NCI-H1694 (cell line): ENCODE data around the gene PI3.
"Not testable (repeated sequence)": the region's sequence is repeated elsewhere in the genome, so short reads cannot be mapped to it uniquely, and the experiment has no call there.

ENCODE experiments used
- DNase-seq: peaks from one replicate; lab custom pipeline; 2025; lab: John Stamatoyannopoulos, UW

Gene PI3, protein sequence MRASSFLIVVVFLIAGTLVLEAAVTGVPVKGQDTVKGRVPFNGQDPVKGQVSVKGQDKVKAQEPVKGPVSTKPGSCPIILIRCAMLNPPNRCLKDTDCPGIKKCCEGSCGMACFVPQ

DNA sequence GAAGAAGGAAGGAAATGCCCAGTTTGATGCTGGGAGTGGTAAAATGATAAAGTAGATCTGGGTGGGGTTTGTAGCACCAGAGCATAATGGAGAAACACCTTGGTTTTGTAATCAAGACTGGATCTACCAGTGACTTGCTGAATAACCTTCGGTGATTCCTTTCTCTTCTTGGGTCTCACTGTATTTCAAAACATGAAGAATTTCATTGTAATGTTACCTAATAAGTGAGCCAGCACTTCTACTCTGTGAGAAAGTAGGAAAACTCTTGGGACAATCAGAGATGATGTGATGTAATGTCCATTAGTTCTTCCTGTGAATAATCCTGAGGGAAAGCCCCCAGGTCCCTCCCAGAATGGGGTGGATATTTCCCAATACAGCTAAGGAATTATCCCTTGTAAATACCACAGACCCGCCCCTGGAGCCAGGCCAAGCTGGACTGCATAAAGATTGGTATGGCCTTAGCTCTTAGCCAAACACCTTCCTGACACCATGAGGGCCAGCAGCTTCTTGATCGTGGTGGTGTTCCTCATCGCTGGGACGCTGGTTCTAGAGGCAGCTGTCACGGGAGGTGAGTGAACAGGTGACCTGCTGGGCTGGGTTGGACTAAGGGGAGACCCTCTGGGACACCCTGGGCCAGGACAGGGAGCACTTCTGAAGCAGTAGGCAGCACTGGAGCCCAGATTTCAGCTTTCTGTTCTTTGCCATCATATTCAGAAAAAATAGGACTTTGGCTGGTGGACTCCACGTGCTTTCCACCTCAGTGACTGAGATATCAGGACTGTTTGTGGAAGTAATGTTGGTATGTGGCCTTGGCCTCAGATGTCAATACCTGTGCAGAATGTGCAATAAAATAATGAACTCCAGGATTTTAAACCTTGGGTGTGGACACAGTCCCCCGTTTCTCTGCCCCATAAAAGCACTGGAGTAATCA lies at the start of gene PI3:
Gene PI3, plus strand, starts transcription at position 469 of the 931 bp plus-strand sequence. Its CDS starts 21 bp downstream, at position 490.
- no peak for DNase-seq

DNA sequence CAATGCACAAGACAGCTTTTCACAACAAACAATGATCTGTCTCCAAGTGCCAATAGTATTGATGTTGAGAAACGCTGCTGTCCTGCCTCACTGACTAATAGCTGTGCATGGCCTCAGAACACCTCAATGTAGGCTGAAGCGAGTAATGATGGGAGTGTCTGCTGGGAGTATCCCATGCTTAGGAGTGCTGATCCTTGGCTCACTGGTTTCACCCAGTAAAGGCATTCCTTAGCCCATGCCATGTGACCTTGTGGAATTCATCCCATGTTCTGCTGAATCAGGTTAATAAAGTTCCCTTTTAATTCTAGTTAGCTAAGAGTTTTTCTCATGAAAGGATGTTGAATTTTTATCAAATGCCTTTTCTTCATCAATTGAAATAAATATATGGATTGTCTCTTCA lies 46.6 kb upstream of the PI3 start:
- no peak for DNase-seq

DNA sequence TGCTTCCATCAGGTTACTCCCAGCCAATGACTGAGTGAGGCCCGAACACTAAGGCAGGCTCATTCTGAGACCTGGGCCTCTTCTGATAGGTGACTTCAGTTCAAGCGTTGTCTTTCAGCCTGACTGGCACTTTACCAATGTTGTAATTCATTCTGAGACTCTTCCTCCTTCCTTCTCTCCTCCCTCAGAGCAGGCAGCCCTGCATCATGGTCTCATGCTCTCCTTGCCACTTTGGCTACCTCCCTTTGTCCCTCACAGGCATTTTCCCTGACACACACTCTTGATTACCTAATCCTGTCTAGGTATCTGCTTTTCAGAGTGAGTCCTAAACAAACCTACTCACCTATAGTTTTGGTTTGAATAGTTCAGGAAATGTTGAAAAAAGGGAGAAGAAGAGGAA lies 37.8 kb upstream of the PI3 start:
- no peak for DNase-seq

DNA sequence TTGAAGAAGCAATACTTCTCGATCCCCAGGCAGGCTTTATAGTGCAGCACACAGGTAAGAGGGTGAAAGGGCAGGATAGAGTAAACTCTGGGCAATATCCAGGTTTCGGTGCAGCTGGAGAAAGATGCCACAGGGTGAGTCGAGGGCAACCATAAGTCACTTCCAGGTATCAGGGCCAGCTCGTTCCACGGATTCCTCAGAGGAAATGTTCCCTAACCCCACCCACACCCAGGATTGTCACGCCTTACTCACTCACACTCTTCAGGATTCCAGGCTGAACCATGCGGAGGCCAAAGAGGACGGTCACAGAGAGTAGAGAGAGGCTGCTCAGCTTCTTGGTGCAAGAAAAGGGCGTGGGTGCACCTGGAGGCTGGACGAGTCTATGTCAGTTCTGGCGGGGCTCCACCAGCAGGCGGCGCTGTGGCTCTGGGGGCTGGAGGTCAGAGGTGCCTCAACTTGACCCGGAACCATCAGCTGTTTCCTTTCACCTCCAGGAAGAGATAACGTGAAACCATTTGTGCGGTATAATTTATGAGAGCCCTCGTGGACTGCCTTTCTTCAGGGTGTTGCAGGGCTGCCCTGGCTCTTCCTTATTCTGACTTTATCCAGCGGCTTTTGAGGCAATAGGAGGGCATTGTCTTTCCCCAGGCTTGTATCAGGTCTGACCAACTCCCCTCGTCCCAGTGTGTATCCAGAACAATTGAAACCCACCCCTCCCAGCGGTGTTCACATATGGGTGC lies 36.0 kb upstream of the PI3 start:
- no peak for DNase-seq

DNA sequence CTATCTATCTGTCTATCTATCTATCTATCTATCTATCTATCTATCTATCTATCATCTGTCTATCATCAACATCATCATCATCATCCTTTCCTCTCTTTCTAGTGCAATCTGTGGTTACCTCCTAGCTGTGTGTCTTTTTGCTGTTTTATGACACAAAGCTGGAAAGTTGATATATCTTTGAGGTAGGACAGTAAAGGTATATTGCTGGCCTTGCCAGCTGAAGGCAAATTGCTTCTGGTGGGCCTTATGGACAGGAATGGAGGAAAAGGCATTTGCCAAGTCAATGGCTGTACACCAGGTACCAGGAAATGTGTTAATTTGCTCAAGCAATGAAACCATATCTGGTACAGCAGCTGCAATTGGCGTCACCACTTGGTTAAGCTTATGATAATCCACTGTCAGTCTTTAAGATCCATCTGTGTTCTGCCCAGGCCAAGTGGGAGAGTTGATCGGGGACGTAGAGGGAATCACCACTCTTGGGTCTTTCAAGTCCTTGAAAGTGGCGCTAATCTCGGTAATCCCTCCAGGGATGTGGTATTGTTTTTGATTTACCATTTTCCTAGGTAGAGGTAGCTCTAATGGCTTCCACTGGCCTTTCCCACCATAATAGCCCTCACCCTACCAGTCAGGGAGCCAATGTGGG lies 34.8 kb upstream of the PI3 start:
- DNase-seq = not testable (repeated sequence)

DNA sequence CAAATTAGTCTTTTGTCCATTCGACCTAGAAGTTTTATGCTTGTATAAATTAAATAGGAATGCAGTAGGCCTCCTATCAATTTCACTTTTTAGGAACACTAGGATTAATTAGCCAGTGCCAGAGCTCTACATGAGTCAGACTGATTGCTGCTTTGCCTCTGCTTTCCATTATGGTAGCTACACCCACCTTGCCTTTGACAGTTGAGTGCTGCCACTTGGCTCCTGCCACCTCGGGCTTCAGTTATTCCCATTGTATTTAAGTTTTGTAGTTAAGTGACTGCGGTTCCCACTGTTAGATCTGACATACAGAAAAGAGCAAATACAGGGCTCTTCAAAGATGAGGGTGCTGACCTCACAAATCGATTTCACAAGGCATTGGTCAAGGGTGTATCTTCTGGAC lies 33.9 kb upstream of the PI3 start:
- DNase-seq = no peak

DNA sequence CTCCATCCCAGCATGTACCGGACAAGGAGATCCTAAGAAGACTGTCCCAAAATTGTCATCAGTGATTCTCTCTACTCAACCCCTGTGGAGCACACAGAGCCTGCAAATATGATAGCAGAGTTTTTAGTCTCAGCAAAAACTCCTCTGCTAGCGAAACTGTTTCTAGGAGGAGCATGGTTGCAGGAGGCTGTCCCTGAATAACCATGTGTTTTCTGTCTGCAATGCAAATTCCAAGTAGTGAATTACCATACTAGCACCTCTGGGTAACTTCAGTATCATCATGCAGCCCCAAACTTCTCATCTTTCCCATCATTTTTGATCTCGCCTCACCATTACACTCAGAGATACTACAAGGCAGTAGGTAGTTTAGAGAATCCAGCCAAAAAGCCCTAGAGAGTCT lies 25.6 kb upstream of the PI3 start:
- DNase-seq = no peak

DNA sequence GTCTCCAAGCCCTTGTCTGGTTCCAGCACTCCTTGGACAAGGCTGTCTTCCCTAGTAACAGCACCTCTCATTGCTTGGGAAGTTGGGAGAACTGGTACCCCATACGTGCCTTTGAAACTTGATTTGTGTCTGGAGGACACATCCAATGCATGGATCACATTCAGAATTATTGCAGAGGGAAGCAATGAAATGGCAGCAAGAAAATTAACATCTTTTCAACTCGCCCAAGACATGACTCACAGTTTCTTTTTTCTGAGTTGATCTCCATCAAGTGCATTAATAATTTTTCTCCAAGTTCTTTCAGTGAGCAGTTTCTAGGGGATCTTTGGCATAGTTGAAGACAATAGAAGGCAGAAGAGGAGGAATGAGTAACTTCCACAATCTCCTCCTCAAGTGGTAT lies 22.3 kb upstream of the PI3 start:
- no peak for DNase-seq

DNA sequence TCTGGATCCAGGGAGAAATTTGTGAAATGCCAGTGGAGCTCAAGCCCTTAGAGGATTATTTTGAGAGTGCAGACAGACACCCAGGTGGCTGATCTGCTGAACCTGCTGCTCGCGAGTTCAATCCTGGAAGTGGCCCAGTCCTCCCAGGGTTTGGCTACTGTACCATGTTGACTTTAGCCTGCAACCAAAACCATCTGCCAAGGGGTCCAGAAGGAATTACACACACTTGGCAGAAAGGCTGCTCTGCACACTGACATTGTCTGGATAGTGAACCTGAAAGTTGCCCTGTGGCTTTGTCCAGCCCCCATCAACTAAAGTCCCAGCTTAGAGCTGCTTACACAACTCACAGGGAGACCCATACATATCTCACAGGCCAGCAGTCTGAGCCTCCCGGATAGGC lies 21.6 kb upstream of the PI3 start:
- DNase-seq = no peak

DNA sequence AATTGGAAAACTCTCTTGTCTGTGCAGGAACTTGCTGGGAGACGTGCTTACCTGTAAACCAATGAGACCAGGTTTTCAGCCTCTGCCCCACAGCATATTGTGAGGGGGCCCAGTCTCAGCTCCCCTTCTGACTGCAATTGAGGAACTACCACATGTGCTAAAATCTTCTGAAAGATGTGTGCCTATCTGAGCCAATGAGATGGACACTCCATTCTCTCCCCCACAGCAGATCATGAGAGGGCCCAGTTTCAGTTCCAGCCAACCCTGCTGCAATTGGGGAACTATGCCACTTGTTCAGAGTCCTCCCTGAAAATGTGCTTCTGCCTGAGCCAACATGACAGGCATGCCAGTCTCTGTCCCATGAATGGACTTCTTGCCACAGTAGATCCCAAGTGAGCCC lies 20.9 kb upstream of the PI3 start:
- no peak for DNase-seq

DNA sequence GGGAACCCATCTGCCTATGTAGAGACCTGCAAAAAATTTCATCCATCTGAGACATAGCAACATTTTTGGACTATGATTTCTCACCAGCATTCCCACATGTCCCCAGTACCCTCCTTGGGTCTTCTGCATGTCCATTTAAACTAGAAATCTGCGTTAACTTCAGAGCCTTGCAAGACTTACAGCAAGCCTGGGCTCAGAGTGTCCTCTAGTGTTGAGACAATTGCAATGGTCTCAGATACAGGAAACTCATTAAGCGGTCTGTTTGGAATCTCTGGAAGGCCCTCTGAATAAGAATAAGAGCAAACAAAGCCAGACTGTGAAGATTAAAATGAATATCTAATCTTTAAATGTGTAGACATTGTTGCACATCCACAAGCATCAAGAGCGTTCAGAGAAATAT lies 20.5 kb upstream of the PI3 start:
- DNase-seq = no peak

DNA sequence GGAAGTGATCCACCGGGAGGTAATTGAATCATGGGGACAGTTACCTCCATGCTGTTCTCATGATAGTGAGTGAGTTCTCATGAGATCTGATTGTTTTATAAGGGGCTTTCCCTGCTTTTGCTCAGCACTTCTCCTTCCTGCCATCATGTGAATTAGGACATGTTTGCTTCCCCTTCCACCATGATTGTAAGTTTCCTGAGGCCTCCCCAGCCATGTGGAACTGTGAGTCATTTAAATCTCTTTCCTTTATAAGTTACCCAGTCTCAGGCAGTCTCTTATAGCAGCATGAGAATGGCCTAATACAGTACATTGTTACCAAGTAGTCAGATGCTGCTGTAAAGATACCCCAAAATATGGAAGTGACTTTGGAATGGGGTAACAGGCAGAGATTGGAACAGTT lies 19.9 kb upstream of the PI3 start:
- DNase-seq = not testable (repeated sequence)

DNA sequence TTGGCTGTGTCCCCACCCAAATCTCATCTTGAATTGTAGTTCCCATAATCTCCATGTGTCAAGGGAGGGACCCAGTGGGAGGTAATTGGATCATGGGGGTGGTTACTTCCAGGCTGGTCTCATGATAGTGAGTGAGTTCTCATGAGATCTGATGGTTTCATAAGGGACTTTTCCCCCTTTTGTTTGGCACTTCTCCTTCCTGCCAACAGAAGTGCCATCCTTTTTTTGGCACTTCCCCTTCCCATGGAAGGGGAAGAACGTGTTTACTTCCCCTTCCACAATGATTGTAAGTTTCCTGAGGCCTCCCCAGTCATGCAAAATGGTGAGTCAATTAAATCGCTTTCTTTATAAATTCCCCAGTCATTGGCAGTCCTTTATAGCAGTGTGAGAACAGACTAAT lies 18.0 kb upstream of the PI3 start:
- no peak for DNase-seq

DNA sequence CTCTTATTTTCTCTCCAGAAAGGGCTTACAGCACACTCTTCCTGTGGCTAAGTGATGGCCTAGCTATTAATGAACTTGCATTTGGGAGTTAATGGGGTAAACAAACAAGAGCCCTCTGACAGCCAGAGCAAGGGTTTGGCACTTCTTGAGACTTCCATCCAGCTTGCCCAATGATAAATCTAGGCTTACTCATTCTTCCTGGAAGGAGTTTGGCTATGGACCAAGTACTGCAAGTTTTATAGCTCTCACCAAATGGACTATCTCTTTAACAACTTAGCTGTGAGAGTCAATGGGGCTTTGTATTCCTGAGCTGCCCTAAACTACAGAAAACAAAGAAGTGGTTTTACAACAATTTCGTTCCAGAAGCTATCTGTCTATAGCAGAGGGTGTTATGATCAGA lies 16.7 kb upstream of the PI3 start:
- no peak for DNase-seq

DNA sequence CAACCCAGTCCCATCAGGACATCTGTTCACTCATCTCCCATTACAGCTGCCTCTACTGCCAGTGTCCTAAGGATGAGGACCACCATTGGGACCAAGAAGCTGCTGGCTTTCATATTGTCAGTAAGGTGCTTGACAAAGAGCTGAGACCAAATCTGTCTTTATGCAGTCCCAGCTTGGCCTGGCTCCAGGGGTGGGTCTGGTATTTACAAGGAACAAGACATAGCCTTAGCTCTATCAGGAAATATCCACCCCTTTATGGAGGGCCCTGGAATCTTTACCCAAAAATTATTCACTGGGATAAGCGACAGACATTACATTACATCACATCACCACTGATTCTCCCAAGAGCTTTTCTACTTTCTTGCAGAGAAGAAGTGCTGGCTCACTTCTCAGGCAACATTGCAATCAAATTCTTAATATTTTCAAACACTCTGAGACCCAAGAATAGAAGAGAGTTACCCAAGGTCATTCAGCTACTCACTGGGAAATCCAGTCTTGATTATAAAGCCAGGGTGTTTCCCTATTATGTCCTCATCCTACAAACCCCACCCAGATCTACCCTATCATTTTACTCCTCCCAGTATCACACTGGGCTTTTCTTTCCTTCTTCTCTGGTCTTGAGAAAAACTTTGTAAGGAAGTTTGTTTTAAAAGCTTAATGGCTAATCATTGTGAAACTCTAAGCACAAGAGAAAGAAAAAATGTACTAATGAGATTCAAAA lies 11.5 kb upstream of the PI3 start:
- DNase-seq = no peak

DNA sequence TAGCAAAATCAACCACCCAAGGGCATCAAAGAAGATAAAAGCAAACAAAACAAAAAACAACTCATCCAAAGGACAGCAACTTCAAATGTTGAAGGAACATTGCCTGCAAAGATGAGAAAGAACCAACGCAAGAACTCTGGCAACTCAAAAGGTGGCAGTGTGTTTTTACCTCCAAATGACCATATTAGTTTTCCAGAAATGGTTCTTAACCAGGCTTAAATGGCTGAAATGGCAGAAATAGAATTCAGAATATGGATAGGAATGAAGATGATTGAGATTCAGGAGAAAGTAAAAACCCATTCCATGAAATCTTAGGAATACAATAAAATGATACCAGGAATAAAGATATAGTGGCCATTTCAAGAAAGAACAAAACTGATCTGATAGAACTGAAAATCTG lies 9.8 kb upstream of the PI3 start:
- no peak for DNase-seq

DNA sequence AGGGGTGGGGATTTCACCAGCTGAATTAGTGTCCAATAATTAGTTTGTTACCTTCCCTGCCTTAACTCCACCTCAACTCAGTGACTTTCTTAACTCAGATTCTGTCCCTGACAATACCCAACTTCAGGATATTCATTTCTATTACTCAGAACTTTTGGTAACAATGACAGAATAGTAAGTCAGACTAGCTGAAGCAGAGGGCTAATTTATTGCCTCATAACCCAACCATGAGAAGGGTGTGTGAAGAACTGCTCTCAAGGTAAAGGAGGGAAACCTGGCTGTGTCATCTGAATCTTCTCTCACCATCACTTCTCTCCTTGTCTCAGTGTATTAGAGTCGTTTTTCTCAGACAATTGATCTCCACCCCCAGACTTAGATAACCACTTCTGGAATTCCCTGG lies 1.2 kb upstream of the PI3 start:
- DNase-seq = no peak

DNA sequence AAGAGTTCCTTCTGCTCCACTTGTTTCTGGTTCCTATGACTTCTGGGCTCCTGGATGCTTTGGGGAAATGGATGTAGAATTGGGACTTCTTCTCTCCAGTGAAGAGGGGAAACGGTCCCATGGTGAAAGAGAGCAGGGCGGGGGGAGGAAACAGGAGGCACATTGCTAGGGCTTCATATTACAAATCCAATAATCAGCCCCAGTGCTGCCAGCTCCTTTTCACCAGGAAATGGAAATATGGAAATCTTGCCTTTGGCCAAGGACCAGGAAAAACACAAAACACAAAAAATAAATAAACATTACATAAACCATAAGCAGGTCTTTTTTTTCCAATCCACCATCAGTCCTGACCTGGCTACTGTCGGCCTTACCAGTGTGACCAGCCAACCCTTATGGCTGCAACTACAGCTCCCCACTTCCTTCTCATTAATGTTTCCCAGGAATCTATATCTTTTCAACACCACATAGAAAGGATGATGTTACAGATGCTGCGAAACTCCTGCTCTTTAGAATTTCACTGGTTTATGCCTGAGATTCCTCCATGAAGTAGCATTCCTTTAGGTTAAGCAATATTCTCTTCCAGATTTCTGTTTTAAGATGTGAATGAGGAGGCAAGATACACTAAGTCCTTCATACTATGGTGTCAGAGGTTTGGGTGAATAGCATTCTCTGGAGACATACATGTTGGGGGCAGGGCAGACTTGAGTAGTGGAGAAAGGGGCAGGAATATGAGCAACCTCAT lies 2.0 kb downstream of the PI3 start:
- DNase-seq = no peak

DNA sequence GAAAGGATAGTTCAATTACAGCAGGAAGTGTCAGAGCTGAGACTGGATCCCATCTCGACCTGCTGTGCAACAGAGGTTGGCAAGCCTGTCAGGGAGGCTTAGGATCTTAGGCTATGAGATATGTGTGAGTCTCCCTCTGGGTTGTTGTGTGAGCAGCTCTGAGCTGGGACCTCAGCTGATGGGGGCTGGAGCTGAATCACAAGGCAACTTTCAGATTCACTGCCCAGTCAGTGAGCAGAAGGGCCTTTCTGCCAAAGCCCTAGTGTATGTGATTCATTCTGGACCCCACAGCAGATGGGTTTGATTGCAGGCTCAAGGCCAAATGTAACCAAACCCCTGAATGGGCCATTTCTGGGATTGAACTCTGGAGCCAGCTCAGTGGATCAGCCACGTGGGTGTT lies 4.5 kb downstream of the PI3 start:
- DNase-seq = no peak

DNA sequence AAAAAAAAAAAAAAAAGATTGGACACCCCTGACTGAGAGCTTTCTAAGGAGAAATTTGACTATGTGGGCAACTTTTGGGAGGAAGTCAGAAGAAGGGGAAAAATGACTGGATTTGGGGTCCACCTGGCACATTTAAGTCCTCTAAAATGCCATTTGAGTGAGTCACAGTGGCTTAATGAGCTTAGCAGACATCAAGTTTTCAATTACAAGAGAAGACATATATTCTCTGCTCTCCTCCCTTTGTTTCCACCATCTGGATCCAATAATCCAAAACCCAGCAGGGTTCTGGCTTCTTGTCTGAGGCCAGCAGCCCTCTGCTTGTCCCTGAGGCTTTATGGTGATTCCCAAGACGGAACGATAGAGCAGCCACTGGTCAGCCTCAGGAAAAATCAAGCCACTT lies 6.9 kb downstream of the PI3 start:
- DNase-seq = no peak

DNA sequence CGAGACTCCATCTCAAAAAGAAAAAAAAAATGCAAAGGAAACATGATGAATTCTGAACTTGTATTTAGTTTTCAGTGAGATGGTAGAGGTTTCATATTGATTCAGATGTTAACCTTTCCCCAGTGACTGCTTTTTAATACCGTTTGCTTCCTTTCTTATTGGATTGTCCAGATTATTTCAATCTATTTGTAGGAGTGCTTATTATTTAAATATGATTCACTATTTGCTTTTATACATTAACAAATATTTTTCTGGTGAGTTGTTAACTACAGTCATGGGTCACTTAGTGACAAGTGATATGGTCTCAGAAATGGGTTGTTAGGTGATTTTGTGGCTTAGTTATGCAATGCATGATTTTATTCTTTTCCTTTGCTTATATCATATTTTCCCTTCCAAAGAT lies 8.4 kb downstream of the PI3 start:
- DNase-seq = no peak
